HG03442 (cell line): ENCODE measurements around the gene WSB2.
"Not testable (repeated sequence)": the region's sequence is repeated elsewhere in the genome, so short reads cannot be mapped to it uniquely, and the experiment has no call there.

Experiments used
- ATAC-seq: cut with Tn5 transposase; IDR thresholded peaks from one replicate; pipeline ENCODE4 v1.9.1; 2021; ENCODE audit warnings: mild to moderate bottlenecking, moderate library complexity; ENCODE audit not compliant: unreplicated experiment

The WSB2 gene

DNA sequence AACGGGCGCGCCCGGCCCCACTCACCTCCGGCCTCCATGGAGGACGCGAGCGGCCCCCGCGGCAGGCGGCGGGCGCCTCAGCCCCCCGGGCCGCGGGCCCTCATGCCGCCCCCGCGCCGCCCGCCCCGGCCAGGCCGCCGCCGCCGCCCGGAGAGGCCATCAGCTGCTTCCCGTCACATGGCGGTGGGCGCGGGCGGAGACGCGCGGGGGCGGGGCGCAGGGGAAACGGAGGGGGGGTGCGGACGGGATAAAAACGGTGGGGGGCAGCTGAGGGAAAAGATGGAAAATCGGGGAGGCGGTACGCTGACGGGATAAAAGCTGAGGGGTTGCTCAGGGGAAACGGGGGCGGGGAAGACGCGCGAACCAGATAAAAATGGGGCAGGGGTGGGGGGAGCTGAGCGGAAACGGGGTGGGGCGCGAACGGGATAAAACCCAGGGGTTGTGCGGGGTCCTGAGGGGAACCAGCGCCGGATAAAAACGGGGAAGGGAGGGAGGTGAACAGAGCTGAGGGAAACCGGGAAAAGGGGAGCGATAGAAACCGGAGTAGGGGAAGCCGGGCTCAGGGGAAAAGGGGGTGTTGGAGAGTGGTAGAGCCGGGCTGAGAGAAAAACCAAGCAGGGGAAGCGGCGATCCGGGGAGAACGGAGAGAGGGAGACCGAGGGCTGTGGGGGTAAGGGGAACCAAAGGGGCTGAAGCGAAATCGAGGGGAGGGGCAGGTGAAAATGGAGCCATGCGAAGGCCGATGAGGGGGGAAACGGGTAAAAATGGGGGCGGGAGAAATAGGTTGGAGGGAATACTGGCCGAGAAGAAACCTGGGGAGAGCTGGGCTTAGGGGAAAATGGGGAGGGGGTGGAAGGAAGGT, at the start of gene WSB2:
TSS of gene WSB2 (minus strand) at position 169 of the 862 bp plus-strand sequence. CDS start at position 38, 131 bp downstream.
- ATAC-seq = no peak

DNA sequence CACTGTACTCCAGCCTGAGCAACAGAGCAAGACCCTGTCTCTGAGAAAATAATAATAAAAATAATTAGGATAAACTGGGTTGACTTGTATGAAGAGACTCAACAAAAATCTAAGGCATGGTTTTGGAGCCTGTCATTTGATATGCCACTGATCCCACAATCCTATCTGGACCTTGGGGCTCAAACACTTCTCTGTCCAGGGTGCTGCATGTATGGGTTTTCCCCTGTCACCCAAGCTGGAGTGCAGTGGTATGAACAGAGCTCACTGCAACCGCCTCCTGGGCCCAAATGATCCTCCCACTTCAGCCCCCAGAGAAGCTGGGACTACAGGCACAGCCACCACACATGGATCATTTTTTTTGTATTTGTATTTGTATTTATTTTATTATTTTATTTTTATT, 48.1 kb upstream of the WSB2 start:
- ATAC-seq = no peak

DNA sequence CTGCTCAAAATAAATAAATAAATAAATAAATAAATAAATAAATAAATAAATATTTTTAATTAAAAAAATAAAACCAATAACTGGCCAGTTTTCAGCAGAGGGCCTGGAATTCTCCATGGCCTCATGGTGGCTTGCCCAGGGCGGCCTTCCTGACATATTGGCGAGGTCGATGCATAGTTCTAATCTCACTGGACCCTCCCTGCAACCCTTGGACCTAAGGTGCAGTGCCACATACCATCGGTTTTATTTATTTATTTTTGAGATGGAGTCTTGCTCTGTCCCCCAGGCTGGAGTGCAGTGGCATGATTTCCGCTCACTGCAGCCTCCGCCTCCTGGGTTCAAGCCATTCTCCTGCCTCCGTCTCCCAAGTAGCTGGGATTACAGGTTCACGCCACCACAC, 46.7 kb upstream of the WSB2 start:
- no peak for ATAC-seq

DNA sequence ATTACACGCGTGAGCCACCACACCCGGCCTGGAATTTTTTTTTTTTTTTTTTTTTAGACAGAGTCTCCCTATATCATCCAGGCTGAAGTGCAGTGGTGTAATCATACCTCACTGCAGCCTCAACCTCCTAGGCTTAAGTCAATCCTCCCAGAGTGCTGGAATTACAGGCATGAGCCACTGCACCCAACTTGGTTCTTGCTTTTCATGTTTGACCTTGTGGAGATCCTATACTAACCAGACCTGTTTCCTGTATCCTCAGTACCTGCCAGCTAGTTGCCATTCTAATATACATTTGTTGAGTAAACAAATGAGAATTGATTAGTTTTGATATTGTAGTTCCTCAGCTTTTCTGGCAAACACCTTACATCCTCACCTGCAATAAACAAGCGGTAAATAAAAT, 46.0 kb upstream of the WSB2 start:
- no peak for ATAC-seq

DNA sequence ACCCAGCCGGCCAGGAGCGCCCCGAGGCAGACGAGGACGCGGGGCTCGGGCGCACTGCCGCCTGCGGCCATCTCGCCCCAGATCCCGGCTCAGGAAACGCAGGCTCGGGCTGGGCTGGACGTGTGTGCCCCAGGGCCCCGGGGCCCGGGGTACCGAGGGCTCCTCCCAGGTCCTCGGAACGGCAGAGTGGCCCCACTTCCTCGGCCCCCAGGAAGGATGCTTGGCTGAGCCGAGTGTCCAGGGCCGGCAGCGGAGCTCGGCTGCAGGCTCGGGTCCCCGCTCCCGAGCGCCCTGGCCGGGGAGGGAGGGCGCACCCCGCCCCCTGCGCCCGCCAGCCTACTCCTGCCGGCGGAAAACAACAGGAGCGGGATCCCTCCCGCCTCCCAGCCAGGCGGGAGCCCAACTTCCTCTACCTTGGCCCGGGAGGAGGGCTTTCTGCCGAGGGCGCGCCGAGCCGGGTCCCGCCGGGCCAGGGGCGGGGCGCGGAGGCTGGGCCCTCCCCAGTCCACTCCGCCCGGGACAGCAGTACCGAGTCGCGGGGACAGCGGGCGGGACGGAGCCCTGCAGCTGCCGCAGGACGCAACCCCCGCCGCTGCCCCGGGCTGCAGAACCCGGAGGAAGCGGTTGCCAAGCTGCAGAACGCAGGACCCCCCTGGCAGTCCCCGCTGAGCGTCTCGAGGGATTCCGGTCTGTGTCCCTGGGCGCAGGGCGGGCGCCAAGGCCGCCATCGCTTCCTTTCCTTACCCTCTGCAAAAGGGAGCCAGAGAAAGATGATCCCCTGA, 42.8 kb upstream of the WSB2 start, which contains the start of gene VSIG10:
TSS of gene VSIG10 (minus strand) at position 411 of the 782 bp plus-strand sequence. CDS start at position 71, 340 bp downstream.
- ATAC-seq = peak; percentile 39

DNA sequence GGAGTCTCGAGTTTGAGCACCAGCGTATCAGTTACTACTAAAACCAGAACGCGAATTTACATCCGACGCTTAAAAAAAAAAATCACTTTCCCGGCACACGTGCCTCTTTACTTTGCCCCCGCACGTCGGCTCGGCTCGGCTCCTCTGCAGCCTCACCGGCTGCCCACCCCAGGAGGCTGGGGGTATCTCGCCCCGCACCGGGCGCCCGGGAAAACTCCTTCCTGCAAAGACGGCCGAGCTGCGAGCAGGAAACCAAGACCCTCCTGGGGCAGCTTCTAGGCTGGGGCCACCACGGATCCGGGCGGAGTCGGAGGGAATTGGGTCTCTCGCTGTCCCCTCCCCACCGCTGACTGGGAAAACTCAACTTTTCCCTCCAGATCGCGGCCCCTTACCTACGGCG, 42.2 kb upstream of the WSB2 start:
- ATAC-seq = no peak

DNA sequence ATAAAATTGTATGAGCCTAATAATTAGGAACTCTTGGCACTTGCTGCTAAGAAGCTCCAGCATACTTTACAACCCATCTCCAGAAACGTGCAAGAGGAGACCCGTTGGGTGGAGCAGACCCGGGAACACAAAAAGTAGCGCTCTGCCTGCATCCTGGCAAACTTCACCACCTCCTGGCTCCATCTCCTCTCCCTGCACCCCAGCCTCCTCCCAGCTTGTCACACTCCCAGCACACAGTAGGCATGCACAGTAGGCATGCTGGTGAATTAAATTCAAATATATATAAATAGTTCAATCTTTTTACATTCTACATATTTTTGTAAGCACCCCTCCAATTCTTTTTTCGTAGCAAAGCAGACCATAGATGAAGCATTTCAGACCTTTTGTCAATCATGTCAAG, 41.6 kb upstream of the WSB2 start:
- no peak for ATAC-seq

DNA sequence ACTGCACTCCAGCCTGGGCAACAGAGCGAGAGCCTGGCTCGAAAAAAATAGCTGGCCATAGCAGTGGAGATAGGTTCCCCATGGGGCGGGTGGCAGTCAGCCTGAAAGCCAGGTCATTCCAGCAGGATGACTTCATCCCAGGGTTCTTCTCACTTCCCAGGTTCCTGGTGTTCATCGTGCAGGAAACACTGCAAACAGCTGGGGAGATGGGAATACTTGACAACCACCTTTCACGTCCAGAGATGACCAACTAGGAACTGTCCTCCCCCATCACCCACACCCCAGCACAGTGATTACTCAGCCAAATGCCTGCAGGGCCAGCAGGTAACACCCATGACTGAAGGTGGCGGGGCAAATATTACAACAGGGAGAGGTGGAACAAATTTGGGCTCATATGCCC, 41.1 kb upstream of the WSB2 start:
- no peak for ATAC-seq

DNA sequence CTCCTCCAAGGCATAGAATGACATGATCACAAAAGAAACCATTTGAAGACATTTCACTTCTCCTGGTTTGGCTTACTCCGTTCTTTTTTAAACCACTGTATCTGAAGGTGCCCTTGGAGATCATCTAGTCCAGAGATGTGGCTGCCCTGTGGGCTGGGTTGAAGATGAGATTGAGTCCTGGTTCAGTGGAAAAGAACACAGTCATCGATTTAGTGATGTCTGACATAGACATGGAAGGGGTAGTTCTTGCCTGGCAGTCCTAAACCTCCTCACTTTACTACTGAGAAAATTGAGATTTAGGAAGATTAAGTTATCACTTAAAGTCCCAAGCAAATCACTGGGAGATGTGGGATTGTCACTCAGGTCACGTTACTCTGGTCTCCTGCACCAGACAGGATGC, 40.1 kb upstream of the WSB2 start:
- no peak for ATAC-seq

DNA sequence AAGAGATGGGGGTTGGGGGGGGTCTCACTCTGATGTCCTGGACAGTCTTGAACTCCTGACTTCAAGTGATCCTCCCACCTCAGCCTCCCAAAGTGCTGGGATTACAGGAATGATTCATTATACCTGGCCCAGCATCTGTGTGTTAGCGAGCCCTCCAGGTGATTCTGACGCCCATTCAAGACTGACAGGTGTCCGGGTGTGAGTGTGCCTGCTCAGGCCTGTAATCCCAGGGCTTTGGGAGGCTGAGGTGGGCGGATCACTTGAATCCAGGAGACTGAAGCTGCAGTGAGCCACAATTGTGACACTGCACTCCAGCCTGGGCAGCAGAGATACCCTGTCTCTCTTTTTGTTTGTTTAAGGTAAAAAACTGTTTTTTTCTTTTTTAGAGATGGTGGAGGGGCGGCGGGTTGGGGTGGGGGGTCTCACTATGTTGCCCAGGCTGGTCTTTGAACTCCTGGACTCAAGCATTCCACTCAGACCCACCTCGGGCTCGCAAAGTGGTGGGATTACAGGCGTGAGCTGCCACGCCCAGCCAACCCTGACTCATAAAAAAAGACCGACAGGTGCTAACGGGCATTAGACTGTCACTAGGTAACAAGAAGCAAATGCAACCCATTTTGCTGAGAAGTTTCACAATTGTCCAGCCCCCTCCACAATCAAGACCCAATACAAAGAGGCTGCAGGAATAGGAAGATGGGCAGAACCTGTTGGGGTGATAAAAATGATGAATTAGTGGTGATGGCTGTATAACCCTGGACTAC, 38.1 kb upstream of the WSB2 start:
- no peak for ATAC-seq

DNA sequence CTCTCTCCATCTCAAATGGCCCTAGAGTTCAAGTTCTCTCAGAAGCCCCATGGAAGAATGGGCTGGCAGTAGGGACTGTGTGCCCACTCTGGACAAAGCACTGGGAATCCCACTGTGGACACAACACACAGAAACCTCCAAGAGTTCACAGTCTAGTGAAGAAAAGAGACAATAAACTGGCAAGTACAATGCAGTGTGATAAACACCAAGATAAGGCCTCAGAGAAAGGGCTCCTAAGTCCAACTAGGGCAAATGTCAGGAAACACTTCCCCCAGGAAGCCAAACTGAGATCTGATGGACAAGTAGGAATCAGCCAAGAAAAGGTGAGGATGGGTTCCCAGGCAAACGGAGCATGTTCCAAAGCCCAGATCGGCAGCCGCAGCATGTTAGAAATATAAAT, 37.4 kb upstream of the WSB2 start:
- ATAC-seq = no peak

DNA sequence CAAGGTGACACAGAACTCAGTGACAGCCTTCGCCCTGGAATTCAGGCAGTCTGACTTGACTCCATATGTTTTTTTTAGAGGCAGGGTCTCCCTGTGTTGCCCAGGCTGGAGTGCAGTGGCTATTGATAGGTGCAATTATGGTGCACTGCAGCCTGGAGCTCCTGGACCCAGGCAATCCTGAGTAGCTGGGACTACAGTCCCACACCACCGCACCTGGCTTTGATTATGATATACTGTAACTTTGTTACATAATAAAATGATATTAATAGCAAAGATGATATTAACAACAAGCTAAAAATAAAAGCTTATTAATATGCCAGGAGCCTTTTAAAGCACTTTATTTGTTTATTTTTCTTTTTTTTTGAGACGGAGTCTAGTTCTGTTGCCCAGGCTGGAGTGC, 33.1 kb upstream of the WSB2 start:
- no peak for ATAC-seq

DNA sequence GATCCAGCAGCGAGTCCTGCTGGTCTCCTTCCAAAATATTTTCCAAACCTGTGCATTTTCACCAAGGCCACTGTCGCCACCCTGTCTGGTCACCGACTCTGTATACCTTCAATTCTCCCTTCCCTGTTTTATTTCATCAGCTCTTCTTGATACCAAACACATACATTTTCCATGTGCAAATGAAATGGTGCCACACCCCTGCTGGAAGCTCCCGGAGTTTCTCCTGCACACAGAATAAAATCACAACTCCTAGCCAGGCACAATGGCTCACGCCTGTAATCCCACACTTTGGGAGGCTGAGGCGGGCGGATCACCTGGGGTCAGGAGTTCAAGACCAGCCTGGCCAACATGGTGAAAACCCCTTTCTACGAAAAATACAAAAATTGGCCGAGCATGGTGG, 28.8 kb upstream of the WSB2 start:
- no peak for ATAC-seq

DNA sequence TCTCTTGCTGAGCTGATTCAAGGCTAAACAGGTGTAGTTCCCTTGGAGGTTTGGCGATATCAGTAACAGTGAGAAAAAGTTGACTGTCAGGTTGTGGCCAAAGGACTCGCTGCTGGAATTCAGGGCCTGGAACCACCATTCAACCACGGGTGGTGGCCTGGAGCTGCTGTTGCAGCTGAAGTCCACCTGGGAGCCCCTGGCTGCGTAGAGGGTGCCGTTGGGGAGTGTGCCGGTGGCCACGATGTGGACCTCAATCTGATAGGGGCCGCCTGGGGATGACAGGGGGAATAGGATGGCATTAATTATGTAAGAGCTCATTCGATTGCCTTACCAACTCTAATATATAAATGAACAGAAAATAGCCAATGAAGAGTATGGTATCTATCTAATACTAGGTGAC, 21.2 kb upstream of the WSB2 start:
- no peak for ATAC-seq

DNA sequence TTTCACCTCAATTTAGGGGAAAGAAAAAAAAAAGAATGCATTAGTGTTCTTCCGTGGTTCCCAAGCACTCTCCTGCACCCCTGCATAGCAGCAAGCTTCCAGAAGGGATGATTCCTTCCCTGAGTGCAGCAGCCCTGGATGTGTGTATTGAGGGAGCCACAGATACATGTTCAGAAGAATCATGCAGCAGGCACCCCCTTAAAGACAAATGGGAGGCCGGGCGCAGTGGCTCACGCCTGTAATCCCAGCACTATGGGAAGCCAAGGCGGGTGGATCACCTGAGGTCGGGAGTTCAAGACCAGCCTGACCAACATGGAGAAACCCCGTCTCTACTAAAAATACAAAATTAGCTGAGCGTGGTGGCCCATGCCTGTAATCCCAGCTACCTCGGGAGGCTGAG, 20.5 kb upstream of the WSB2 start:
- not testable (repeated sequence) for ATAC-seq

DNA sequence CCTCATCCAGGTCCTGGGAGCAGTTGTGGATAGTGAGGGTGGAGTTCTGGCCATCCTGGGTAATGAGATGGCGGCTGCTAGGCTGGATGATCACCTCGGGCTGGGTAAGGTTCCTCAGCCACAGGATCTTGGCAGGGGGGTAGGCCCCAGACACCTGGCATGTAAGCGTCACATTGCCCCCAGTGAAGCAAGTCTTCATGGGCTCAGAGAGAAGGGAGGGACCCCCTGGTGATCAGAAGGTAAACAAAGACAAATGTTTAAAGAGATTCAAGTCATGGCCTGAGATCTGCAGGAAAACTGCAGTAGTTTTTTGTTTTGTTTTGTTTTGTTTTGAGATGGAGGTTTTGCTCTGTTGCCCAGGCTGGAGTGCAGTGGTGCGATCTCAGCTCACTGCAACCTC, 12.8 kb upstream of the WSB2 start:
- ATAC-seq = no peak

DNA sequence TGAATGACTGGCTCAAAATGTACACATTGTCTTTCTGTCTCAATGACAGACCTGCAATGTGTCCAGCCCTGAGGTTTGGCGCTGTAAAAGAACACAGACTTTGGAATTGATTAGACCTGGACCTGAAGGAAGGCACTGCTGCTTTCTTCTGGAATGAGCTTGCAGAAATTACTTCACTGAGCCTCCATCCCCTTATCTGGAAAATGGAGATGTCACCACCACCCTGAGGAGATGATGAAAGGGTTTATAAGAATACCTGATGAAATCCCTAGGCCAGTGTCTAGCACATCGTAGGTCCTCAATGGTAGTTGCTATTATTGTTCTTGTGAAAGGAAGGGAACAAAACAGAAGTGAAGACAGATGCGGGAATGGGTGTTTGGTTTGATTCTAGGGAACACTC, 9.7 kb upstream of the WSB2 start:
- no peak for ATAC-seq

DNA sequence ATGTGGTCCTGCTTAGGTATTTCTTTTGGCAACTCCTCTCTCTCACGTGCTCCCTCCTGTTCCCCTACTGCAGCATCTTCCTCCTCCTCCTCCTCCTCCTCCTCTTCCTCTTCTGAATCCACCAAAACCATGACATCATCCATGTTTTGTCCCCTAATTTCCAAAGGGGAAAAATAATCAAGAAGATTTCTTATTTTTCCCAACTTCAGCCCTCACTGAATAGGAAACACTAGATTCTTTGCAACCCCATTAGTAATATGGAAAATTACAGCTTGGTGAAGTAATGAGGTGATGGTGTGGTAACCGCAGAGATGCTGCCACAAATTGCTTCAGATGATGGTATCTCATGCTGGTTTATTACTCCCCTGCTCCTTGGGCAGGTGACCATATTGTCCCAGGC, 7.5 kb upstream of the WSB2 start:
- no peak for ATAC-seq

DNA sequence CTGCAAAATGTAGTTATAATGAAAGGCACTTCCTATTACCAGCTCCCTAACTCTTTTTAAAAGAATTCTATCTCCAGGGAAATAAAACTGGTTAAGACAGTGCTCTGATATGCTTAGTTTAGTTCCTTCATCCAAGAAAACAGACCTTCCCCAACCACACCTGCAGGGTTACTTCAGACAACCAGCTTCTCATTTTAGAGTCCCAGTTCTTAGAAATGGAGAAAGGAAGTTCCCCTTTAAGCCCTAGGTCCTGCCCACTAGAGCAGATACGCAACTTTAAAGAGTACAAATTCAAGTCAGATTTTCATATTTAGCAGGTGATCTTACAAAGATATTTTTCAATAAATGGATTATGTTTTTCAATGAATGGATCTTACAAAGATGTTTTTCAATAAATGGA, 4.4 kb upstream of the WSB2 start:
- no peak for ATAC-seq

DNA sequence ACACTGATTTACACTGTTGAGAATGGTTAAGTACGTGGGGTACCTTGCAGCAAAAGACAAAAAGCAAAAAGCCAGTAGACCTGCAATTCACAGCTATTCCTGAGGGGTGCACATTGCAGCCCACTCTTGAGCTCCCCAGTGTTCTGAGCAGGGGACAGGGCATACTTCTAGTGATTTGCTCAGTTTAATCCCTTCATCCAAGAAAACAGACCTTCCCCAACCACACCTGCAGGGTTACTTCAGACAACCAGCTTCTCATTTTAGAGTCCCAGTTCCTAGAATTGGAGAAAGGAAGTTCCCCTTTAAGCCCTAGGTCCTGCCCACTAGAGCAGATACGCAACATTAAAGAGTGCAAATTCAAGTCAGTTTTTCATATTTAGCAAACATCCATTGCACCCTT, 3.6 kb upstream of the WSB2 start:
- no peak for ATAC-seq

DNA sequence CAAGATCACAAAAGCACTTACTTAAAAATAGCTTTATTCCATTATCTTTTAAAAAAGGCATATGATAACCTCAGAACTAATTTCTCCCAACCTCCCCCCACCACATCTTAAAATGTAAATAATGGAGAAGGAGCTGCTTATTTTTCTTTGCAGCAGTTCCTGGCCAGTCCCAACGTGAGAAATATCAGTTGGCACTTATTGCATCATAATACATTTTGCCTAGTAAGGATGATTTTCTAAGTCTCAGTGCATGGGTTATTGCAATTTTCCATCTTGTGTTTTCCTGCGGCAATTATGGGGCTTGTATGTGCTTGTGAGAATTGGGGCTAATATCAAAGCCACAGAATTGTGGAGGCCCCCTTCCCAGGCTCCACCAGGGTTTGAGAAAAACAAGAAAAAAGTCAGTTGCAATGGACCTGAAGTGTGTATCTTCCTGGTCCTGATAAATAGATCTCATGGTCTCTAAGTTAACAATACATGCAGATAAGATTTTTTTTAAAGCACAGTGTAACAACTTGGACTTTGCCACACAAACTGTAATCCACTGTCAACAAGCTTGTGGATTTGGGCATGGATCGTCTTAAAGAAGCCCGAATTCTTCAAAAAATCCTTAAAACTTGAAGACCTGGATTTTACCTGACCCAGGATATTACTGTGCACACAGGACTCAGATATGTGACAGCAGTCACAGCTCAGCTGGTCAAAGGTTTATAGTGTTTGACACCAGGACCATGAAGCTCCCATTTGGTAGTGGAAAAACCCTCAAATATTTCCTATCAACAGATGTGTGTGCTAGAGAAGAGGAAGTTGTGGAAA, 2.8 kb upstream of the WSB2 start:
- no peak for ATAC-seq
